H9 (cell line): ENCODE data around the gene HS1BP3. TPM values are rescaled to one million over a fixed set of nuclear protein-coding genes. Genes with fewer than 3 reads are reported as not detected.

Experiments
- DNase-seq: peaks from one replicate; pipeline ENCODE4 v3.0.0-alpha.2; 2017
- H2AFZ ChIP-seq: one replicate; pipeline ENCODE4 v1.6.1; 2013; ENCODE audit warnings: mild to moderate bottlenecking, low read length, control low read depth, moderate library complexity
- H2AK5ac ChIP-seq: 2 replicates; pipeline ENCODE4 v1.6.1; 2013; ENCODE audit warnings: low read length, control low read depth, mixed read lengths; ENCODE audit not compliant: insufficient read length
- H2BK120ac ChIP-seq: one replicate; pipeline ENCODE4 v1.6.1; 2013; ENCODE audit warnings: low read depth, mild to moderate bottlenecking, low read length, control low read depth, inconsistent platforms; ENCODE audit not compliant: poor library complexity, severe bottlenecking
- H2BK12ac ChIP-seq: 2 replicates; pipeline ENCODE4 v1.6.1; 2013; ENCODE audit warnings: low read length, control low read depth, mixed read lengths, low read depth; ENCODE audit not compliant: insufficient read length
- H2BK15ac ChIP-seq: 2 replicates; pipeline ENCODE4 v1.6.1; 2013; ENCODE audit warnings: low read depth, low read length, control low read depth
- H2BK20ac ChIP-seq: one replicate; pipeline ENCODE4 v1.6.1; 2013; ENCODE audit warnings: low read depth, mild to moderate bottlenecking, low read length, control low read depth, inconsistent platforms; ENCODE audit not compliant: poor library complexity, severe bottlenecking
- H2BK5ac ChIP-seq: 2 replicates; pipeline ENCODE4 v1.6.1; 2013; ENCODE audit warnings: low read length, control low read depth, mixed read lengths; ENCODE audit not compliant: insufficient read length
- H3K14ac ChIP-seq: 2 replicates; pipeline ENCODE4 v1.6.1; 2013; ENCODE audit warnings: low read length, control low read depth; ENCODE audit not compliant: insufficient read depth
- H3K18ac ChIP-seq: 2 replicates; pipeline ENCODE4 v1.6.1; 2013; ENCODE audit warnings: low read depth, mild to moderate bottlenecking, mixed read lengths, low read length, control low read depth; ENCODE audit not compliant: insufficient read length
- H3K23ac ChIP-seq: 2 replicates; pipeline ENCODE4 v1.6.1; 2013; ENCODE audit warnings: low read length, control low read depth, mixed read lengths, low read depth; ENCODE audit not compliant: insufficient read length
- H3K23me2 ChIP-seq: 2 replicates; pipeline ENCODE4 v1.6.1; 2013; ENCODE audit warnings: low read depth, mild to moderate bottlenecking, mixed read lengths, low read length, control low read depth; ENCODE audit not compliant: insufficient read length, poor library complexity, severe bottlenecking
- H3K27ac ChIP-seq: 2 replicates; pipeline ENCODE4 v1.5.1; 2013; ENCODE audit warnings: low read length, control low read depth, mixed read lengths, low read depth; ENCODE audit not compliant: insufficient read length
- H3K27me3 ChIP-seq: 2 replicates; pipeline ENCODE4 v1.6.1; 2013; ENCODE audit warnings: low read length, control low read depth, inconsistent platforms; ENCODE audit not compliant: insufficient read depth
- H3K4ac ChIP-seq: 2 replicates; pipeline ENCODE4 v1.6.1; 2013; ENCODE audit warnings: low read depth, mild to moderate bottlenecking, control low read depth, inconsistent platforms, low read length, moderate library complexity
- H3K4me1 ChIP-seq: 2 replicates; pipeline ENCODE4 v1.6.1; 2013; ENCODE audit warnings: low read length, control low read depth, inconsistent platforms; ENCODE audit not compliant: insufficient read depth
- H3K4me2 ChIP-seq: 2 replicates; pipeline ENCODE4 v1.6.1; 2013; ENCODE audit warnings: low read length, control low read depth, mixed read lengths; ENCODE audit not compliant: insufficient read length, insufficient read depth
- H3K56ac ChIP-seq: 2 replicates; pipeline ENCODE4 v1.6.1; 2013; ENCODE audit warnings: low read depth, mild to moderate bottlenecking, mixed read lengths, low read length, control low read depth; ENCODE audit not compliant: insufficient read length
- H3K79me1 ChIP-seq: 2 replicates; pipeline ENCODE4 v1.6.1; 2013; ENCODE audit warnings: low read depth, mild to moderate bottlenecking, moderate library complexity, low read length, control low read depth, inconsistent platforms; ENCODE audit not compliant: insufficient read depth, poor library complexity, severe bottlenecking
- H3K79me2 ChIP-seq: 2 replicates; pipeline ENCODE4 v1.6.1; 2013; ENCODE audit warnings: low read length, control low read depth, inconsistent platforms; ENCODE audit not compliant: insufficient read depth
- H3K9ac ChIP-seq: 2 replicates; pipeline ENCODE4 v1.6.1; 2013; ENCODE audit warnings: low read length, control low read depth, mixed read lengths; ENCODE audit not compliant: insufficient read length; ENCODE audit errors: extremely low read depth
- H3K9me3 ChIP-seq: one replicate; pipeline ENCODE4 v1.6.1; 2013; ENCODE audit warnings: low read depth, low read length, inconsistent platforms; ENCODE audit not compliant: control insufficient read depth
- H3T11ph ChIP-seq: one replicate; pipeline ENCODE4 v1.6.1; 2013; ENCODE audit warnings: mild to moderate bottlenecking, low read length, control low read depth, inconsistent platforms
- H4K20me1 ChIP-seq: one replicate; pipeline ENCODE4 v1.6.1; 2013; ENCODE audit not compliant: control insufficient read depth, insufficient read length, insufficient read depth
- H4K5ac ChIP-seq: 2 replicates; pipeline ENCODE4 v1.6.1; 2013; ENCODE audit warnings: low read depth, mild to moderate bottlenecking, mixed read lengths, low read length, control low read depth; ENCODE audit not compliant: insufficient read length
- H4K8ac ChIP-seq: replicated peaks from 2 replicates; pipeline ENCODE4 v1.6.1; 2013; ENCODE audit warnings: low read length, control low read depth, mixed read lengths, low read depth; ENCODE audit not compliant: insufficient read length
- H4K91ac ChIP-seq: 2 replicates; pipeline ENCODE4 v1.6.1; 2013; ENCODE audit warnings: low read depth, mild to moderate bottlenecking, moderate library complexity, mixed read lengths, low read length, control low read depth; ENCODE audit not compliant: insufficient read length
- H3K27ac Mint-ChIP-seq, 3 experiments: 2 replicates in 2 of 3; 3 replicates in 1 of 3; pipeline ENCODE4 v1.8.0; 2020 to 2021; ENCODE audit warnings: mixed read lengths in 3 of 3, mild to moderate bottlenecking in 1 of 3, moderate library complexity in 1 of 3
- H3K27me3 Mint-ChIP-seq: 2 replicates; pipeline ENCODE4 v1.8.0; 2021; ENCODE audit warnings: low read depth, mild to moderate bottlenecking, moderate library complexity, mixed read lengths
- H3K36me3 Mint-ChIP-seq, 3 experiments: 2 replicates in 2 of 3; 3 replicates in 1 of 3; pipeline ENCODE4 v1.8.0; 2020 to 2021; ENCODE audit warnings: low read depth in 3 of 3, mixed read lengths in 3 of 3; ENCODE audit not compliant: insufficient read depth in 1 of 3
- H3K4me1 Mint-ChIP-seq, 2 experiments: 2 replicates each; pipeline ENCODE4 v1.8.0; 2020; ENCODE audit warnings: mixed read lengths in 2 of 2
- H3K4me3 Mint-ChIP-seq, 2 experiments: 2 replicates in 1 of 2; 3 replicates in 1 of 2; pipeline ENCODE4 v1.8.0; 2020 to 2021; ENCODE audit warnings: mild to moderate bottlenecking in 2 of 2, mixed read lengths in 2 of 2, moderate library complexity in 1 of 2
- H3K9me3 Mint-ChIP-seq, 2 experiments: 2 replicates in 1 of 2; 3 replicates in 1 of 2; pipeline ENCODE4 v1.8.0; 2020; ENCODE audit warnings: mild to moderate bottlenecking in 2 of 2, mixed read lengths in 2 of 2, moderate library complexity in 1 of 2
- CTCF ChIP-seq: fragments of 200-600 bp; sonication (generic); conservative IDR thresholded peaks from 3 replicates; pipeline ENCODE4 v1.8.0; 2021; ENCODE audit warnings: antibody characterized with exemption, mild to moderate bottlenecking
- WGBS: extraction: QIAGEN DNeasy Blood & Tissue Kit; methylation state at CpG from one replicate; pipeline ENCODE4 v1.1.7; 2013; ENCODE audit warnings: missing lambda C conversion rate, low lambda C conversion rate, mixed read lengths; ENCODE audit not compliant: insufficient read length; ENCODE audit errors: extremely low coverage; 5-methylcytosine and 5-hydroxymethylcytosine counted together
- total RNA-seq: library from RNA; stranded (reverse); gene quantifications from 2 replicates; pipeline ENCODE4 v1.2.1, GENCODE V29; 2021

HS1BP3 gene
- total RNA-seq, 1 experiment from 2014 or later, result 11.1 TPM

- no peak overlapping the region for H3K56ac ChIP-seq
- H4K91ac ChIP-seq, result no peak overlapping the region
- no peaks in the 10 kb centered on the region for H4K20me1 ChIP-seq
- H2AFZ ChIP-seq, result no peak overlapping the region
- no peak overlapping the region for H2BK20ac ChIP-seq
- DNase-seq, result no peak
- H3K4me2 ChIP-seq, result no peak overlapping the region
- H3K27me3 ChIP-seq, result no peaks in the 10 kb centered on the region
- no peaks in the 10 kb centered on the region for H3K9me3 Mint-ChIP-seq
- H3K79me2 ChIP-seq, result no peaks in the 10 kb centered on the region
- H2BK12ac ChIP-seq, result no peak overlapping the region
- no peak overlapping the region for H3K27ac Mint-ChIP-seq
- no peak overlapping the region for H3K4ac ChIP-seq
- no peak overlapping the region for H3K4me3 Mint-ChIP-seq
- no peak overlapping the region for H3K18ac ChIP-seq
- no peaks in the 10 kb centered on the region for H3K79me1 ChIP-seq
- no peak overlapping the region for H3K14ac ChIP-seq
- no peak overlapping the region for H3K9ac ChIP-seq
- H2BK120ac ChIP-seq, result no peak overlapping the region
- no peaks in the 10 kb centered on the region; the same call in 1 of the 2 replicates for H3K4me1 ChIP-seq
- TF ChIP-seq CTCF, result no peak
- no peak overlapping the region for H3K23ac ChIP-seq
- no peak overlapping the region for H4K5ac ChIP-seq
- no peak overlapping the region for H2AK5ac ChIP-seq
- peaks cover 0 to 13% (median 4%) of the 10 kb centered on the region in 3 experiments; a peak in 4 of 7 replicates for H3K36me3 Mint-ChIP-seq
- H3T11ph ChIP-seq, result no peak overlapping the region
- no peak overlapping the region for H4K8ac ChIP-seq
- H3K27ac ChIP-seq, result no peak overlapping the region
- H2BK5ac ChIP-seq, result no peak overlapping the region
- no peak overlapping the region for H2BK15ac ChIP-seq
- H3K27me3 Mint-ChIP-seq, result no peaks in the 10 kb centered on the region; the same call in 1 of the 2 replicates
- peaks cover 21 to 24% of the 10 kb centered on the region in 2 experiments for H3K4me1 Mint-ChIP-seq
- H3K9me3 ChIP-seq, result no peaks in the 10 kb centered on the region
- no CpG with 5 or more reads among the region's 13 CpGs for WGBS
- no peaks in the 10 kb centered on the region for H3K23me2 ChIP-seq
These were observed 13.8 kb downstream of the HS1BP3 start for GRCh38 chr2:20637147-20637546.
